Activated CD4-positive, alpha-beta memory T cell treated with anti-CD3 and anti-CD28 coated beads, Interleukin-2, amount 10 ng/mL, durations not matched to agents 7 days and 5 days (primary cell): ENCODE results near the gene FBXO24. TPM values are rescaled to one million over a fixed set of nuclear protein-coding genes. Genes with fewer than 3 reads are reported as not detected.
A peak's percentile ranks its signal among the peaks of the same experiment; 100 is the strongest.

Source experiments
- CTCF ChIA-PET: fragments of 350-600 bp; sonication (Branson Sonifier 250); formaldehyde crosslinking; loops from one replicate; lab custom pipeline; 2021; ENCODE audit warnings: antibody characterized with exemption, inconsistent platforms; lab: Charles Lee
- POLR2A ChIA-PET: fragments of 350-600 bp; sonication (Branson Sonifier 250); formaldehyde crosslinking; loops from one replicate; lab custom pipeline; 2021; ENCODE audit warnings: antibody characterized with exemption; lab: Charles Lee
- DNase-seq: peaks from one replicate; pipeline ENCODE4 v3.0.0-alpha.2; 2020
- H3K27ac Mint-ChIP-seq: one replicate; pipeline ENCODE4 v1.8.0; 2021; ENCODE audit warnings: mild to moderate bottlenecking, mixed read lengths
- H3K27me3 Mint-ChIP-seq: one replicate; pipeline ENCODE4 v1.8.0; 2021; ENCODE audit warnings: mixed read lengths
- H3K36me3 Mint-ChIP-seq: one replicate; pipeline ENCODE4 v1.8.0; 2021; ENCODE audit warnings: low read depth, mixed read lengths
- H3K4me1 Mint-ChIP-seq: one replicate; pipeline ENCODE4 v1.8.0; 2021; ENCODE audit warnings: mixed read lengths
- H3K4me3 Mint-ChIP-seq: one replicate; pipeline ENCODE4 v1.8.0; 2021; ENCODE audit warnings: mild to moderate bottlenecking, mixed read lengths
- H3K9me3 Mint-ChIP-seq: one replicate; pipeline ENCODE4 v1.8.0; 2021; ENCODE audit warnings: mixed read lengths
- total RNA-seq, 2 experiments: library from RNA; stranded (reverse); gene quantifications; one replicate each; pipeline ENCODE4 v1.2.3, GENCODE V29; 2021

Gene FBXO24
- total RNA-seq, 2 experiments from 2014 or later = 1.8 to 2.7 TPM

DNA sequence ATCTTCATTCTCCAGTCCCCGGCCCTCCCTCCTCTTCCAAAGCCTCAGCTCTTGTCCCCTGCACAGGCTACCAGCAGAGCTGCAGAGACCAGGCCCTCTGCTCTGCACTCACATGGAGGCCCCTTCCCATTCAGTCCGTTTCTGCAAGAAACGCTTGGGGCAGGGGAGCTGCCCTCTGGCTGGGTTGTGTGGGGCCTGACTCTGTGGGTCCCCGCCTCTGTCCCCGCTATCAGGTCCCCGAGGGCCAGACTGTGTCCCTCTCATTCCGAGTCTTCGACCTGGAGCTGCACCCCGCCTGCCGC, 17.5 kb downstream of the FBXO24 start:
- ChIA-PET CTCF (interaction anchor here (0.5 to 2.0 kb wide), 6 partner anchors 17 to 236 kb away, joined by 3 to 8 read pairs (median 3); partner anchors contain the start of genes FBXO24 and LRCH4), POLR2A (interaction anchor here (0.6 to 7.9 kb wide), 11 partner anchors 9 to 168 kb away, joined by 3 to 89 read pairs (median 5); partner anchors contain the start of genes FBXO24, GIGYF1, GNB2 and LRCH4)
- peak overlapping the region; percentile 82 for H3K4me3 Mint-ChIP-seq
- no peaks in the 10 kb centered on the region for H3K36me3 Mint-ChIP-seq
- peak overlapping the region; percentile 86 for H3K27ac Mint-ChIP-seq
- peaks cover 39% of the 10 kb centered on the region for H3K4me1 Mint-ChIP-seq
- DNase-seq = no peak
- H3K27me3 Mint-ChIP-seq = peaks cover 3% of the 10 kb centered on the region
- no peaks in the 10 kb centered on the region for H3K9me3 Mint-ChIP-seq

DNA sequence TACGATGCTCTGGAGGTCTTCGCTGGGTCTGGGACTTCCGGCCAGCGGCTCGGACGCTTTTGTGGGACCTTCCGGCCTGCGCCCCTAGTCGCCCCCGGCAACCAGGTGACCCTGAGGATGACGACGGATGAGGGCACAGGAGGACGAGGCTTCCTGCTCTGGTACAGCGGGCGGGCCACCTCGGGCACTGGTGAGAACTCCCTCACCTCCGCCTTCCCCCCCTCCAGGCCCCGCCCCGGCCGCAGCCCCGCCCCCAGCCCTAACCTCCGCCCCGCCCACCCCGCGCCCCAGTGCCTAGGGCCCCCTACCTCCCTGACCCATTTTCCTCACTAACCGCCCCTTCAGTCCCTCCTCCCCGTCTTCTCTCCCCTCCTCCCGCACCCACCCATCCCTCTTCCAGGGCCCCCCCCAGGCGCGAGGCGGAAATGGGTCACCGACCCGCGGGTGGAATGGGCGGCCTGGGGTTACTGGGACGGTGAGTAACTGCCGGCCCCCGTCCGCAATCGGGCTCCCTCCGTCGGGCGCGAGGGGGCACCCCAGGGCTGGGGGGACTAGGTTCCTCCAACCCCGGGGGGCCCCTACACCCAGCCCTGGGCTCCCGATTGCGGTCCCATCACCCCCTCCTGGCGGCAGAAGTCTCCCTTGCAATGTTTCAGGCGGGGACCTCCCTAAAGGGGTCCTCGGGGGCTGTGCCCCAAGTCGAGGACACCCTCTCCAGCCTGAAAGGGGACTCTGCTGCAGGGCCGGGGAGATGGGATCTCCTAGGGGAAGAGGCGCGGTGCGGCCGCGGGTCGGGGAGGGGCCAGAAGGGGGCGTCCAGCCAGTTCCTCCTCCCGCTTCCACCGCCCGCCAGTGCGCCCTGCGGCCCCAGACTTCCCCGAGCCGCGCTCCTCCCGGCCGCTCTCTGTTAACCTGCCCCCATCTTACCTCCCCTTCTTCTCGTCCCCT, 18.2 kb downstream of the FBXO24 start:
- DNase-seq = peak; percentile 85
- Mint-ChIP-seq H3K36me3 (no peaks in the 10 kb centered on the region), H3K27ac (peak overlapping the region; percentile 86), H3K27me3 (peaks cover 3% of the 10 kb centered on the region), H3K9me3 (no peaks in the 10 kb centered on the region), H3K4me1 (peaks cover 37% of the 10 kb centered on the region), H3K4me3 (peak overlapping the region; percentile 82)
- POLR2A ChIA-PET = interaction anchor here (0.6 to 7.9 kb wide), 23 partner anchors 8 to 176 kb away, joined by 3 to 89 read pairs (median 4); partner anchors contain the start of genes FBXO24, GIGYF1, GNB2 and LRCH4
- CTCF ChIA-PET = interaction anchor here (0.5 to 2.3 kb wide), 17 partner anchors 9 to 235 kb away, joined by 3 to 17 read pairs (median 3); partner anchors contain the start of genes FBXO24 and LRCH4

DNA sequence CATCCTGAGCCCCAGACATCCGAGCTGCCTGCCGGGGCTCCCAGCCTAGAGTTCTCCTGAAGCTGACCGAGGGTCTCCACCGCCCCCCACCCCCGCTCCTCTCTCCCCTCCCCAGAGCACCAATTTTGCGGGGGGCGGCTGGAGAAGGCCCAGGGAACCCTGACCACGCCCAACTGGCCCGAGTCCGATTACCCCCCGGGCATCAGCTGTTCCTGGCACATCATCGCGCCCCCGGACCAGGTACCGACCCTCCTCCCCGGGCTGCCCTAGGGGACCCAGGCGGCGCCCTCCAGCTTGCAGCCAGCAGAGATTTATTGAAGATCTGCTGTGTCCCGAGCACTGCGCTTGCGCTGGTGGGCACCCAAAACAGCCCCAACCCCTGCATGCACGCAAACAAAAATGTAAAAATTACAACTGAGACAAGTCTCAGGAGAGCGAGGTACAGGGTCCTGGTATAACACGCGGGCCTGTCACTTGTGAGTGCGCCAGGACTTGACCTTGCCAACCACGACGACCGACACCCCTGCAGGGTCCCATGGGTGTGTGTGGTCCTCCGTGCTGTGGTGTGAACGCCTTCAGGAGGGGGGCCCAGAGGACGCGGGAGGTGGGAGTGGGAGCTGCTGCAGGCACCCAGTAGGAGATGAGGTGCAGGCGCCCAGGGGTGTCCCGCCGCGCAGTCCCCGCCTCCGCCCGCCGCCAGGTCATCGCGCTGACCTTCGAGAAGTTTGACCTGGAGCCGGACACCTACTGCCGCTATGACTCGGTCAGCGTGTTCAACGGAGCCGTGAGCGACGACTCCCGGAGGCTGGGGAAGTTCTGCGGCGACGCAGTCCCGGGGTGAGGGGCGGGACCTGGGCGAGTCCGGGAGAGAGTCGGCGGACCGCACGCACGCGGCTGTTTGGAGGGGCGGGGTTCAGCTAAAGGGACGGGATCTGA, 19.1 kb downstream of the FBXO24 start:
- no peaks in the 10 kb centered on the region for H3K9me3 Mint-ChIP-seq
- H3K27me3 Mint-ChIP-seq = peaks cover 5% of the 10 kb centered on the region
- DNase-seq = peak; percentile 62
- H3K36me3 Mint-ChIP-seq = no peaks in the 10 kb centered on the region
- ChIA-PET CTCF (interaction anchor here (0.6 to 2.3 kb wide), 16 partner anchors 8 to 165 kb away, joined by 3 to 17 read pairs (median 3); partner anchors contain the start of genes FBXO24, LRCH4 and POP7), POLR2A (interaction anchor here (0.7 to 7.9 kb wide), 14 partner anchors 9 to 177 kb away, joined by 3 to 89 read pairs (median 4); partner anchors contain the start of genes FBXO24, LRCH4, MEPCE and POP7)
- peak overlapping the region; percentile 58 for H3K27ac Mint-ChIP-seq
- H3K4me1 Mint-ChIP-seq = peaks cover 39% of the 10 kb centered on the region
- peak overlapping the region; percentile 82 for H3K4me3 Mint-ChIP-seq

DNA sequence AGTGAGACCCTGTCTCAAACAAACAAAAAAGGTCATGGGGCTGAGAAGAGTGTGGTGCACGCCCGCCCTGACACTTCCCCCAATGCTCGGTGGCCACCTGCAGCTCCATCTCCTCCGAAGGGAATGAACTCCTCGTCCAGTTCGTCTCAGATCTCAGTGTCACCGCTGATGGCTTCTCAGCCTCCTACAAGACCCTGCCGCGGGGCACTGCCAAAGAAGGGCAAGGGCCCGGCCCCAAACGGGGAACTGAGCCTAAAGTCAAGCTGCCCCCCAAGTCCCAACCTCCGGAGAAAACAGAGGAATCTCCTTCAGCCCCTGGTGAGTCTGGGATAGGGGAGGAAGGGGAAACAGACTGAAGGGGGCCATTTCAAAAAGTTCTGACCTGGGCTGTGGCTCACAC, 20.2 kb downstream of the FBXO24 start:
- ChIA-PET CTCF (interaction anchor here (0.9 to 2.3 kb wide), 7 partner anchors 18 to 99 kb away, joined by 3 to 17 read pairs (median 8); partner anchors contain the start of genes FBXO24, LRCH4 and POP7), POLR2A (interaction anchor here (1.7 to 7.9 kb wide), 6 partner anchors 8 to 99 kb away, joined by 4 to 89 read pairs (median 12); partner anchors contain the start of genes FBXO24, LRCH4 and POP7)
- H3K4me3 Mint-ChIP-seq = peak overlapping the region; percentile 82
- H3K36me3 Mint-ChIP-seq = no peaks in the 10 kb centered on the region
- no peak for DNase-seq
- H3K27me3 Mint-ChIP-seq = peaks cover 5% of the 10 kb centered on the region
- no peaks in the 10 kb centered on the region for H3K9me3 Mint-ChIP-seq
- H3K4me1 Mint-ChIP-seq = peaks cover 42% of the 10 kb centered on the region
- no peak overlapping the region for H3K27ac Mint-ChIP-seq

DNA sequence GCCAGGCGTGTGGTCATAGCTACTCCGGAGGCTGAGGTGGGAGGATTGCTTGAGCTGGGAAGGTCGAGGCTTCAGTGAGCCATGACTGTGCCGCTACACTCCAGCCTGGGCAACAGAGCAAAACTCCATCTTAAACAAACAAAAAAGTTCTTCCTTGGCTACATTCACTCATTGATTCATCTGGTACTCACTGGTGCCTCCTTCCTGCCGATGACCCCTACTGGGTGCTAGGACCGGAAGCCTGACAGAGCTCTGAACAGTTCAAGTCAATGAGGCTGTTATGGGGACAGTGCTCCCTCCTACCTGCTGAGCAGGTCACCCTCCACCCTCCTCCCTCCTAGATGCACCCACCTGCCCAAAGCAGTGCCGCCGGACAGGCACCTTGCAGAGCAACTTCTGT, 21.0 kb downstream of the FBXO24 start:
- POLR2A ChIA-PET = interaction anchor here (2.3 to 7.9 kb wide), 3 partner anchors 17 to 23 kb away, joined by 6 to 89 read pairs (median 32); partner anchors contain the start of genes FBXO24 and LRCH4
- no peaks in the 10 kb centered on the region for H3K9me3 Mint-ChIP-seq

DNA sequence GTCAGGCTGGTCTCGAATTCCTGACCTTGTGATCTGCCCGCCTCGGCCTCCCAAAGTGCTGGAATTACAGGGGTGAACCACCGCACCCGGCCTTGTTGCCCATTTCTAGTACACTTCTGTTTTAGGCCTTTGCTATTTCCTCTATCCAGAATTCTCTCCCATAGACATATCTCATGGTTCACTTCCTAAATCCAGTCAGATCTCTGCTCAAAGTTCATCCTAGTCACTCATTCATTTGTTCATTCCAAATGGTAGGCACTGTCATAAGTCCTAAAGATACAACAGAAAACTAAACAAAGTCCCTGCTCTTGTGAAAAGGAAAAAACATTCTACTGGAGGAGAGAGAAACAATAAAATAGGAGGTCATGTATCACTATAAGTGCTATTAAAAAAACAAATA, 23.8 kb downstream of the FBXO24 start:
- POLR2A ChIA-PET = interaction anchor here (5.5 kb wide), 1 partner anchor 25 kb away, joined by 66 read pairs; the partner anchor contains the start of genes FBXO24 and LRCH4
- no peaks in the 10 kb centered on the region for H3K9me3 Mint-ChIP-seq
- peaks cover 5% of the 10 kb centered on the region for H3K27me3 Mint-ChIP-seq
- no peak for DNase-seq
- CTCF ChIA-PET = interaction anchor here (0.6 to 11.9 kb wide), 3 partner anchors 19 to 25 kb away, joined by 4 to 163 read pairs (median 4); no protein-coding TSS in a partner anchor
- H3K4me3 Mint-ChIP-seq = peak overlapping the region; percentile 1
- H3K27ac Mint-ChIP-seq = no peak overlapping the region
- peaks cover 41% of the 10 kb centered on the region for H3K4me1 Mint-ChIP-seq
- H3K36me3 Mint-ChIP-seq = peaks cover 8% of the 10 kb centered on the region

More for the DNA sequence above, 21.0 kb downstream of the FBXO24 start:
- Mint-ChIP-seq H3K27me3 (peaks cover 5% of the 10 kb centered on the region), H3K27ac (no peak overlapping the region), H3K4me1 (peaks cover 42% of the 10 kb centered on the region), H3K4me3 (no peak overlapping the region), H3K36me3 (no peaks in the 10 kb centered on the region)
- DNase-seq = no peak
- CTCF ChIA-PET = interaction anchor here (11.9 kb wide), 1 partner anchor 26 kb away, joined by 163 read pairs; no protein-coding TSS in a partner anchor

DNA sequence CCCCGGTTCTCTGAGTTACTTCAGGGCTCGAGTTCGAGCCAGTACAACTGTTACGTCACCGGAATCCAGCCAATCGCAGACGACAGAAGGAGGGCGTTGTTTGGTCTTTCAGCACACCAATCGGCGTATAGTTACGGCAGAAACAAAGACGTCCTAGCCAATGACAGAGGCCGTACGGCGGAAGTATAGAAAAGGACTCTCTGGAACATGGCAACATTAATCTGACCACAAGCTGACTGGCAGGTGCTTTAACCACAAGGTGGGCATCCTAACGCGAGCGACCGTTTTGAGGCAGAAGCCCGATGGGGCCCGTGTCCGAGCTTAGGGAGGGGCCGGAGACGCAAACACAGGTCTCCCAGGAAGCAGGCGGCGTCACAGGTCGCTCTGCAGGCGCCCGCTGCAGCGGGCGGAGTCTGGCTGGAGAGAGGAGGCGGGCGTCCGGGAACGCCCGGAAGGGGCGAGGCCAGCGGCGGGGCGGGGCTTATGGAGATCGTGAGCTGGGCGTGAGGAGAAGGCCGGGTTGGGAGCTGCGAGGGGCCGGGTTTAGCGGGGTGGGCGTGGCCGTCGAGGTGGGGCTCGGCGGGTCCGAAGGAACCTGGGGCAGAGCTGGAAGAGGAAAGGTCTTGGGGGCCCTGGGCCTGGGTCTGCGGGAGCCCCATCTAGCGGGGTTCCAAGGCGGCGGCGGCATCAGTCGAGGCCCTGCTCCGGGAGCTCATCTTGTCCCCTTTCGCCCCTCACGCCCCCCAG, 26.0 kb downstream of the FBXO24 start, which contains the start of gene MOSPD3:
Gene MOSPD3, plus strand, starts transcription at position 558 of the 747 bp plus-strand sequence. CDS start 252 bp downstream, outside the sequence.
- Mint-ChIP-seq H3K36me3 (peaks cover 15% of the 10 kb centered on the region), H3K27me3 (peaks cover 2% of the 10 kb centered on the region), H3K4me3 (peak within 1 kb of the TSS; percentile 95), H3K9me3 (no peaks in the 10 kb centered on the region), H3K4me1 (peaks cover 26% of the 10 kb centered on the region), H3K27ac (peak within 1 kb of the TSS; percentile 99)
- ChIA-PET CTCF (interaction anchor here (0.9 to 11.9 kb wide), 17 partner anchors 10 to 263 kb away, joined by 3 to 163 read pairs (median 5); partner anchors contain the start of genes FBXO24, LRCH4, POP7 and SRRT), POLR2A (interaction anchor here (0.6 to 8.1 kb wide), 26 partner anchors 9 to 275 kb away, joined by 3 to 140 read pairs (median 5); partner anchors contain the start of genes FBXO24, GNB2, LRCH4 and MEPCE)
- peak; percentile 98 for DNase-seq

DNA sequence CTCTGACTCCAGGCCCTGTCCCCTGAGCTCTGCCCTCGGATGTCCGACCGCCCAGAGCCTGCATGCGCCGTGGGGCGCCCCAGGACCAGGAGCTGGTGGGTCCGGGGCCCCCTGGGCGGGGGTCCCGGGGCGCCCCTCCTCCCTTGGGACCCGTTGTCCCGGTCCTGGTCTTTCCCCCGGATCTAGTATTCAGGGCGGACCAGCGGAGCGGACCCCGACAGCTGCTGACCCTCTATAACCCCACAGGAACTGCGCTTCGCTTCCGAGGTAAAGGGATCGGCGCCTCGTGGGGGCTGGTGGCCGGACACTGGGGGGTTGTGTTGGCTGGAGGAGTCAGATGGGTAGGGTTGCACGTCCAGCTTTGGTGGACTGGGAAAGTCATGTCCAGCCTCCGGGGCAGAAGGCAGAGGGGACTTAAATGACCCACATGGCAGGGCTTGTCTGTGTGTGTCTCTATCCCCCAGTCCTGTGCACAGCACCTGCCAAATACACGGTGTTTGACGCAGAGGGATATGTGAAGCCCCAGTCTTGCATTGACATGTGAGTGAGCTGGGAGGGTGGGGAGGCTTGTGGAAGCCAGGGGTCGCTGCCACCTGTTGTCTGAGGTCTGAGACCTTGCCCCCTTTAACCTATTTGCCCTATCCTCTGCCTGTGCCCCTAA, 26.7 kb downstream of the FBXO24 start:
- peak overlapping the region; percentile 95 for H3K4me3 Mint-ChIP-seq
- POLR2A ChIA-PET = interaction anchor here (0.7 to 8.1 kb wide), 23 partner anchors 9 to 275 kb away, joined by 3 to 140 read pairs (median 5); partner anchors contain the start of genes FBXO24, GNB2, LRCH4 and POP7
- H3K4me1 Mint-ChIP-seq = peaks cover 21% of the 10 kb centered on the region
- CTCF ChIA-PET = interaction anchor here (1.0 to 11.9 kb wide), 18 partner anchors 8 to 262 kb away, joined by 3 to 163 read pairs (median 5); partner anchors contain the start of genes FBXO24, LRCH4, POP7 and SRRT
- no peaks in the 10 kb centered on the region for H3K9me3 Mint-ChIP-seq
- peaks cover 2% of the 10 kb centered on the region for H3K27me3 Mint-ChIP-seq
- peaks cover 15% of the 10 kb centered on the region for H3K36me3 Mint-ChIP-seq
- peak; percentile 41 for DNase-seq
- H3K27ac Mint-ChIP-seq = peak overlapping the region; percentile 64

DNA sequence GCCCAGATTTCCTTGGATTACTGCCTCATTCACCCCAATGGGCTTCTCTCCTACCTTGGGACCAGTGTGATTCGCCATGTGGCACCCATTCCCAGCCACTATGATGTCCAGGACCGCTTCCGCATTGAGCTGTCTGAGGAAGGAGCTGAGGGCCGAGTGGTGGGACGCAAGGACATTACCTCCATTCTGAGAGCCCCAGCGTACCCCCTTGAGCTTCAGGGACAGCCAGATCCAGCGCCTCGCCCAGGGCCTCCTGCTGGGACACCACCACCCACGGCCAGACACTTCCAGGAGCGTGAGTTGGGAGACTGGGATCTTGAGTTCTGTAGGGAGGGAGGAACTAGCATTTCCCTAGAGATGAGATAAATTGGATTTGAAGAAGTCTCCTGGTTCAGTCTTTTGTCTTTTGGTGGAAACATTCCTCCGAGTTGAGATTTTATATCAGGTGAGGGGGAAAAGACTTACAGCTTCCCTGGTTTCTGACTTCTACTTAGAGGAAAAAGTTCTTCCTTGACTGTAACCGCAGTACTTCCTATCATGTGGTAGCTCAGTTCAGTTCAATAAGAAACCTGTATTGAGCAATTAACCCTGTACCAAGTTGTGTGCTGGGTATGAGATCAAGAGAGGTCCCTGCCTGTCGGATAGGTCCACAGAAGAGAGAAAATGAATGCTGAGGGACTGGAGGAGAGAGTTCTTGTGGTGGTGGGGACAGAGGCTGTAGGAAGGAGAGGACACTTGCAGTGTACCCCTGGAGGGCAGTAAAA, 27.5 kb downstream of the FBXO24 start:
- peaks cover 21% of the 10 kb centered on the region for H3K4me1 Mint-ChIP-seq
- H3K36me3 Mint-ChIP-seq = peaks cover 15% of the 10 kb centered on the region
- H3K9me3 Mint-ChIP-seq = no peaks in the 10 kb centered on the region
- ChIA-PET CTCF (interaction anchor here (0.6 to 11.9 kb wide), 13 partner anchors 8 to 261 kb away, joined by 3 to 163 read pairs (median 5); partner anchors contain the start of genes POP7 and SRRT), POLR2A (interaction anchor here (0.8 to 8.1 kb wide), 10 partner anchors 8 to 185 kb away, joined by 3 to 140 read pairs (median 10); partner anchors contain the start of genes FBXO24, GNB2, LRCH4 and POP7)
- no peak for DNase-seq
- peak overlapping the region; percentile 85 for H3K4me3 Mint-ChIP-seq
- H3K27ac Mint-ChIP-seq = peak overlapping the region; percentile 7
- H3K27me3 Mint-ChIP-seq = peaks cover 2% of the 10 kb centered on the region
